PC-3 (cell line): ENCODE measurements around the gene RAB26.

Experiments used
- EZH2 ChIP-seq: fragments of 300-600 bp; sonication (generic); IDR thresholded peaks from one replicate; pipeline ENCODE4 v1.6.1; 2017; ENCODE audit warnings: antibody characterized with exemption, mild to moderate bottlenecking, low read length; ENCODE audit not compliant: unreplicated experiment
- EZH2phosphoT487 ChIP-seq: fragments of 300-600 bp; sonication (generic); IDR thresholded peaks from 2 replicates; pipeline ENCODE4 v1.6.1; 2018; ENCODE audit warnings: mild to moderate bottlenecking, antibody characterized with exemption, low read length, borderline replicate concordance
- TF ChIP-seq, protein P1 (sequence below): fragments of 300-600 bp; sonication (generic); conservative IDR thresholded peaks from 2 replicates; pipeline ENCODE4 v1.5.1; 2017; ENCODE audit warnings: antibody characterized with exemption, low read depth, mild to moderate bottlenecking, low read length

- TF ChIP-seq, protein P1, sequence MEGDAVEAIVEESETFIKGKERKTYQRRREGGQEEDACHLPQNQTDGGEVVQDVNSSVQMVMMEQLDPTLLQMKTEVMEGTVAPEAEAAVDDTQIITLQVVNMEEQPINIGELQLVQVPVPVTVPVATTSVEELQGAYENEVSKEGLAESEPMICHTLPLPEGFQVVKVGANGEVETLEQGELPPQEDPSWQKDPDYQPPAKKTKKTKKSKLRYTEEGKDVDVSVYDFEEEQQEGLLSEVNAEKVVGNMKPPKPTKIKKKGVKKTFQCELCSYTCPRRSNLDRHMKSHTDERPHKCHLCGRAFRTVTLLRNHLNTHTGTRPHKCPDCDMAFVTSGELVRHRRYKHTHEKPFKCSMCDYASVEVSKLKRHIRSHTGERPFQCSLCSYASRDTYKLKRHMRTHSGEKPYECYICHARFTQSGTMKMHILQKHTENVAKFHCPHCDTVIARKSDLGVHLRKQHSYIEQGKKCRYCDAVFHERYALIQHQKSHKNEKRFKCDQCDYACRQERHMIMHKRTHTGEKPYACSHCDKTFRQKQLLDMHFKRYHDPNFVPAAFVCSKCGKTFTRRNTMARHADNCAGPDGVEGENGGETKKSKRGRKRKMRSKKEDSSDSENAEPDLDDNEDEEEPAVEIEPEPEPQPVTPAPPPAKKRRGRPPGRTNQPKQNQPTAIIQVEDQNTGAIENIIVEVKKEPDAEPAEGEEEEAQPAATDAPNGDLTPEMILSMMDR, result no peak
- TF ChIP-seq EZH2 (no peak), EZH2phosphoT487 (no peak)
Observed at GRCh38 chr16:2178321-2179106, 30.1 kb downstream of the RAB26 start.
